HG03025 (cell line): ENCODE measurements around the gene OGA.

Source experiments
- ATAC-seq: cut with Tn5 transposase; IDR thresholded peaks from one replicate; pipeline ENCODE4 v1.9.1; 2021; ENCODE audit warnings: mild to moderate bottlenecking, moderate library complexity; ENCODE audit not compliant: unreplicated experiment, low FRiP score

OGA gene

DNA sequence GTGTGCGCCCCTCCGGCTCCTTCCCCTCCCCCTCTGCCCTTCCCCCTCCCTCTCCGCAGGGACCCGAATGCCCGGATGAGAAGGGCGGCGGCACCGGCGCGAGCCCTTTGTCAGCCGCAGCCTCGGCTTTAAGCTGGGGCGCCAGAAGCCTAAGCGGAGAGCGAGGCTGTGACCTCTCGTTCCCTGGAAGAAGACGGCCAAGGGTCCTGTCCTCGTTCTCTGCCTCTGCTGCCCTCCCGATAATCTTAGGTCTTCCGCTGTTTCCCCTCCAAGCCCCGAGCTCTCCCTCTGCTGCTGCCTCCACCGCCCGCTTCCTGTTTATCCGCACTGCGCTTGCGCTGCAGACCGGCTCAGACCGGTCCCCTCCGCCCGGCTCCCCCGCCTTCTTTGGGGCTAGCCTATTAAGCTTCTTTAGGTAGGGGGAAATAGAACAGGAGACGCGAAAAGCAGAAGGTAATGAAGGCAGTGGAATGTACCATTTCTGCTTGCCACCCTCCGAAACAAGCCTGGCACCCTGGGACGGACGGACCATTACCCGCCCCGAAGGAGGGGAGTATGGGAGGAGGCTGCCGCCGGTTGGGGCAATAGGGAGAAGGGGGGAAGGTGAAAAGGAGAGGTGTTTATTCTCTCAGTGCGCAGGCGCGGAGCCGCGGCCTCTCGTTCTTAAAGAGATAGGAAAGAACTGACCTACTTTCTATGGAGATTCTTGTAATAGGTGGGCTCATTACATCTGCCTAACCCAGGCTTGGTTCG is at the start of gene OGA:
OGA (minus strand) TSS at position 326 of the 753 bp plus-strand sequence. CDS start 422 bp downstream, outside the sequence.
- ATAC-seq: peak; percentile 77

DNA sequence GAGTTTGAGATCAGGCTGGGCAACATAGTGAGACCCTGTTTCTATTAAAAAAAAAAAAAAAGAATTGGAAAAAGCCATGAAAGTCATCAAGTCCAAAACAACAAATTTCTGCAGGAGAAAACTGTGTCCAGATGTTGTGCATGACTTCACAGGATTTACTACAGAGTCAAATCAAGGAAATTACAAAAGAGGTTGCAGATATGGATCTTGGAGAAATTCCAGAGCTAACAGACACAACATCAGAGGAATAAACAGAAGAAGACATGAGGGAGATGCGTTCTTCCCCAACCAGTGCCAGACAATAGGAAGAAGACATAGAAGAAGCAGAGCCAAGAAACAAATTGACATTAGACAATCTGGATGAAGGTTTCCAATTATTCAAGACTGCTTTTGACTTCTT is 49.7 kb upstream of the OGA start:
- no peak for ATAC-seq

GRCh38 chr10:101859530-101859929 is 41.3 kb upstream of the OGA start:
- ATAC-seq: no peak

- ATAC-seq: no peak
Measured at GRCh38 chr10:101858723-101859500, 40.7 kb upstream of the OGA start.

DNA sequence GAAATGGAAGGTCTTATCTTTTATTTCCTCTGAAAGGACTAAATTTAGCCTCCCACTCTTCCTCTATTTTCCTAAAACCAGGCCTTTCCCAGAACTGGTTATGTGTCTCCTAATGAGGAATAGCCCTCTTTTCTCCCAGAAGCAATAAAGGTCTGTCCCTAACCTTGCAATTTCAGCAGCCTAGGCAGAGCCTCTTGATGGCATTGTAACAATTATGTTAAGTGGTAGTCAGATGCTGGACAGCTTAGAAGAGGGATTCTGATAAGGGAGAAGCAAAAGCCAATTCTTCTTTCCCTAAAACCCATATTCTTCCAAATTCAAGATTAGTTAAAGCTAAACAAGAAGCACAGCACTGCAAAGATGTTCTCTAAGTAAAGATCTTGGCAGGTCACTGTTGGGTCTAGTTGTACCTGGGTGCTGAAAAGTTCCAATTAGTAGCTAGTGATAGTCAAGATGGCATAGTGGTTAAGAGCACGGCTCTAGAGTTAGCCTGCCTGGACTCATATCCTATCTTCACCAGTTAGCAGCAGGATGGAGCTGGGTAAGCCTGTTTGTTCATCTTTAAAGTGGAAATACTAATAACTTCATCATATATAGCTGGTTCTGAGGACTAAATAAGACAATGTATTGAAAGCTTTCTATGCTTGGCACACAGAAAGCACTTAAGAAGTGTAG is 39.7 kb upstream of the OGA start:
- ATAC-seq: no peak

DNA sequence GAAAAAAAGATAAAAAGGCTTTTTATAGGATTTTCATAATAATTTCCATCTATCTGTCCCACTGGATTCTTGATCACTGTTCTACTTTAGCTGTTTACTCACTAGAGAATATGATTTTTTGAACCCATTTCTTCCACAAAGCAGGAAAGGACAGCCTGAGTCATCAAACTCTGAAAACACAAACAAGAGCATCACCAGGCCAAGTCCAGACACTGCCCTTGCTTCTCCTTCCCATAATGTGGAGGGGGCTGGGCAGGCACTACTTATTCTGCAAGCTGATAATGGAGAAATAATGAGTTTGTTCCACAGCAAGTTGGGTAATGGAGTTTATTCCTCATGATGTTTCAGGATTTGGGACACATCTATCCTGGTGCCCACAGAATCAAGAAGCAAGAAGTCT is 38.4 kb upstream of the OGA start:
- no peak for ATAC-seq

- ATAC-seq: no peak
Measured at GRCh38 chr10:101851411-101852116, 33.3 kb upstream of the OGA start.

- ATAC-seq: no peak
Measured at GRCh38 chr10:101850749-101851148, 32.5 kb upstream of the OGA start.

DNA sequence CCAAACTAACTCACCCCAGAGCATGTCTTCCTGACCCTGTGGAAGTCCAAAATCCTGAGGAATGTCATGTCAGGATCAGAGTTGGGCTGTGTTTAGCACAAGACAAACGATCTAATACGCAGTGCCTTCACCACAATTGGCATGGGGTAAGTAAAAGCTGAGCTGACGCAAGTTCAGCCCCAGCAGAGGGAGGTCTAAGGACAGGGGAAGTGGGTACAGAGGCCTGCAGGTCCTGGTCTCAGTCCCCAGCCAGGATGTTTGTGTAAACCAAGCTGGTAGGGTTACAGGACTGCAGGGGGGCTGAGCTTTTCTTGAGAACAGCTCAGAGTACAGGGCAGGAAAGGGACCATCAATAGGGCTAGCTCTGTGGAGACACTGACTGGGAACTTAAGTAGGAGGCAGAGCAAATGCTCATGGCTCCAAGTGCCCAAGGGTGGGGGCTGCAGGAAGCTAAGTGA is 30.7 kb upstream of the OGA start:
- no peak for ATAC-seq

GRCh38 chr10:101848408-101848807 is 30.2 kb upstream of the OGA start:
- ATAC-seq: no peak

DNA sequence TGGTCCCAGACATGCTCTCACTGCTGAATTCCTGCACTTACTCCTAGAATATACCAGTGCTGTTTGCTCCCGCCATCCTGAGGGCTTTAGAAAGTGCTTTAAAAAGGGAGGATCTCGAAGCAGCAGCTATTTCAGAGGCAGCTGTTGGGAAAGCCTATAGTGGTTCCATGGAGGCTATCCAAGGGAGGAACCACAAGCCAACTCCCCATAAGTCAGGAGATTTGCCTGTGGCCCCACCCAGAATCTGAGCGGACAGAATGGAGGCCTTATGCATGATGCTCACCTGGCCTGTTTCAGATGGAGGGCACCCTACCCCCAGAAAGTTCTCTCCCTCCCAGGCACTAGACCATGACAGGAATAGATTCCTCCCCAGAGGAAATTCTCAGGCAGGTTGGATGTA is 27.6 kb upstream of the OGA start:
- ATAC-seq: no peak

DNA sequence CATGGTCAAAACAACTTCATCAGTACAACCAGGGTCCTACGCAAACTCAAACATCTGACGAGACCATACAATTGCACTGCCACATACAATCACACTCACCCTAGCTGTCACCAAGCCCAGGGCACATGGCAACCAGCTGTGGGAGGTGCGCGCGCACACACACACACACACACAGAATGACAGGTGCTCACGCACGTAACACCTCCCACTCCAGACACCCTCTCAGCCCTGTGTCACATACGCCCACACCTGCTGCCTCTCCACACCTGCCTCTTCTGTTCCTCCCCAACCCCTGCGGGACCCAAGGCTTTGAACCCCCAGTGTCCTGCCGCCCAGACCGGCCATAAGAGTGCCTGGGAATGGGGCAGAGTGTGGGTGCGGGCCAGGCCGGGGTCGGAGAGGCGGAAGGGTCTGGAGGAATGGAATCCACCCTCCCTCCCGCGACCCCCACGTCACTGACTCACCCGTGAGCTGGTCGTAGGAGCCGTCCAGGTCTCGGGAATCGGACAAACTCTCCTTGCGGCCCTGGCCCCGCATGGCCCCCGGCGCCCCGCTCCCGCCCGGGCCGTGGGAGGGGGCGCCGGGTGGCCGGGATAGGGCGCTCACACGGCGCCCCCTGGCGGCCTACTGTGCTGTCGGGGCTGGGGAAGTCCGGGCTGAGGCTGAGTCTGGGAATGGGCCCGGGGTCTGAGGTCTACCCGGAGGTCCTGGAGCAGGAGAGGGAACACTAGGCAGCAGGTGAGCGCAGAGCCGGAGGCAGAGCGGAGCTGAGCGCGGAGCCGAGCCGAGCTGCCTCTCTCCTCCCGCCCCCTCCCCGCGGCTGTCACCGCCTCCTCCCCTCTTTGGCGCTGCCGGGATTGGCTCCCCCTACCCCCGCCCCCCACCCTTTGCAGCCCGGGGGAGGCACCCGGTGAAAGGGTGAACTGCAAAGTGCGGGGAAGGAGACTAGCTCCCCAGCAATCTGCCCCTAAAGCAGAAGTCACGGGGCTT is 25.1 kb upstream of the OGA start, which contains the start of gene KCNIP2:
KCNIP2 (minus strand) TSS at position 769 of the 990 bp plus-strand sequence; CDS start at position 537, 232 bp downstream.
- ATAC-seq: no peak

DNA sequence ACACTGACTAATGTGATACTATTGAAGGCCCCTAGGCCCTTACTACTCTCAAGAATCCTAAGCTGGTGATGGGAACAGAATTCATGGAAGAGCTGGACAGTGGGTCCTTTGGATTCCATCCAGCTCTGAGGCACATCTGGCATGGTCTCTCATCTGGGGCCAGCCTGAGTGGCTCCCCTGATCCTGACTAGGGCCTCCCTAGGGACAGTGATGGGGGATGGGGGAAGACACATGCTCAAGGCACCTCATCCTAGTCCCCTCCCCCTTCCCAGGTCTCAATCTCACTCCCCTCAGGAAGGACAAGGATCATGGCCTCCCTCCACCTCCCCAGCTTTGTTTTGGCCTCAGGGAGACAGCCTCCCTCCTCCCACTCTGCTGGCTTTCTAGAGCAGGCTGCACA is 23.6 kb upstream of the OGA start:
- ATAC-seq: no peak

DNA sequence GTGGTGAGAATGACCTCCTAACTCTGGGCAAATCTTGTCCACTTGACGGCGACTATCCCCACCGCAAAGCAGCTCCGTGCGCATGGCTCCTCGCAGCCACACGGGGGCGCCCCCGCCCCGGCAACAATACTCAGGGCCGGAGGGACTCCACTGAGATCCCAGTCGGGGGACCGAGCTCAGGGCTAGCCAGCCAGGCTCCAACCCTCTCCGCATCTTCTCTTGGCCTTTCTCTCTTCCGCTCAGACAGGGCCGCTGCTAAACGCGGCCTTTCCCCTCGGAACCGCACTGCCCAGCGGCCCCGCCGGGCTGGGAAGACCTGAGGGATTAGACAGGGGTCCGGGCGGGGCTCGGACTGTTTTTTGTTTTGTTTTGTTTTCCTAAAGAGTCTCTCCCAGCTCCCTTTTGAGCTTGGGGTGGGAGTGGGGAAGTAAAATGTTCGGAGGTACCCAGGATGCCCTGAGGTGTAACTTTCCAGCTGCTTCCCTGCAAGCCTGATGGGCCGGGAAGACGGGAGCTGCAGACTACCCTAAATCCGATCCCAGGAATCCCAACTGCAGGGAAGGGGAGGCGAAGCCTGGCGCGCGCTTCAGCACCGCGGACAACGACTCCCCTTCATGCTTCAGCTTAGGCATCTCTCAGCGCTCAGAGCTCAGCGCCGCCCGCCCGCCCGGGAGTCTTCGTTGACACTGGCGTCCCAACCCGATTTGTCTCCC is 22.7 kb upstream of the OGA start:
- ATAC-seq: no peak

DNA sequence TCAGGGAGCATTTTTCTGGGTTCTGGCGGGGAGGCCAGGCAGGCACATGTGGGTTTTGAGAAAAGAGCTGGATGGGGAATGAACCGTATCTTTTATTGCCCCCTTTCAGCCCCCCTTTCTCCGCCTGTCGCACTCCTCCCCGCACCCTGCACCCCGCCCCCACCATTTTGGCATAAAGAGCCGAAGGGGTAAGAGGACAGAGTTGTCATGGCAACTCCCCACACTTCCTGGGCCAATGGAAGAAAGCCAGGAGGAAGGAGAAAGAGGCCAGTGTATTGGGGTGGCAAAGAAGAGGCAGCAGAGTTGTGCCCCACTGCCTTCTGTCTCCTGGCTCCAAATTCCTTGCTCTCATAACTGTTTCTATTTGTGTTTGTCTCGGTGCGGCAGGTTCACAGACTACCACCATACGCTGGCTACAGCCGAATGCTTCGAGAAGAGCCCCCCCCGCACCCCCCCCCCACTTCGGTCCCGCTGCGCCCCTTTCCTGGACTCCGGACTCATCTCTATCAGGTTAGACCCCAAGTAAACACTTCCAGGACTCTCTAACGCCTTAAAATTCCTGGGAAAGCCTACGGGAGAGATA is 21.9 kb upstream of the OGA start:
- no peak for ATAC-seq

GRCh38 chr10:101839416-101840063 is 21.3 kb upstream of the OGA start:
- ATAC-seq: no peak

- no peak for ATAC-seq
Measured at GRCh38 chr10:101839002-101839401, 20.8 kb upstream of the OGA start.

DNA sequence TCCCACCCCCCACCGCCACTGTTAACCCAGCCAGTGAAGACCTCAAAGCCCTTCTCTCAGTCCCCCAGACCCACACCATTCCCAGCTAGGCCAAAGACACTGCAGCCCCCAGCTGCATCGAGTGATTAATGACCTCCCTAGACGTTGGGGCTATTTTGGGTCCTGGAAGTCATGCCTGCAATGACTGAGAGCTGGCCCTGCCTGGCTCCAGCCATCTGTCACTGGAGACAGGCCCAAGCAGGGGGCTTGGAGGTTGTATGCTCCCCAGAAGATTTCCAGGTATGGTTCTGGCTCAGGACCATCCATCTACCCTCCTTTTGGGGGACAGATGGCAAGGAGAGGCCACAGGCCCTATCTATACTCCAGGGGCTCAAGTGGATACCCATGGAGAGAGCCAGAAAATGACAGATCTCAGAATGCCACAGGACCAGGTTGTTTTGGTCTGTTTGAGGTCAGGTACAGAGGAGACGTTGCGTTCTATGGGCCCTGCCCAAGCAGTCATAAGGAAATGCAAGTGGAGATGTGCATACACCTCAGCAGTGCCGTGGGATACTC is 20.2 kb upstream of the OGA start:
- ATAC-seq: no peak
